NCI-H2196 treated with DMSO at 0.1 percent for 48 hours (cell line): ENCODE measurements around the gene ZNF624.

Source experiments
- DNase-seq: peaks from one replicate; lab custom pipeline; 2025; ENCODE audit not compliant: unreplicated experiment; lab: John Stamatoyannopoulos, UW

The ZNF624 gene

GRCh38 chr17:16593356-16594102 is 60.1 kb downstream of the ZNF624 start:
- DNase-seq, result no peak

- peak; percentile 40 for DNase-seq
These were observed 64.3 kb downstream of the ZNF624 start for GRCh38 chr17:16589097-16589969.

- DNase-seq, result no peak
These were observed 67.9 kb downstream of the ZNF624 start for GRCh38 chr17:16585796-16586195.

GRCh38 chr17:16584273-16584995 is 69.2 kb downstream of the ZNF624 start:
- peak; percentile 46 for DNase-seq

- DNase-seq, result no peak
These were observed 69.9 kb downstream of the ZNF624 start for GRCh38 chr17:16583781-16584180.

GRCh38 chr17:16573466-16573865 is 80.2 kb downstream of the ZNF624 start:
- no peak for DNase-seq
